IPS-NIHi11 (cell line): ENCODE measurements around the gene DCHS1.

Experiments used
- DNase-seq: peaks from one replicate; pipeline ENCODE4 v3.0.0; 2012; ENCODE audit warnings: mixed read lengths, low spot score

Gene DCHS1

GRCh38 chr11:6587360-6587953 lies 68.2 kb downstream of the DCHS1 start:
- DNase-seq: no peak

GRCh38 chr11:6586434-6587359 lies 68.9 kb downstream of the DCHS1 start:
- DNase-seq: no peak

GRCh38 chr11:6584528-6584927 lies 71.1 kb downstream of the DCHS1 start:
- DNase-seq: no peak

GRCh38 chr11:6583584-6583983 lies 72.0 kb downstream of the DCHS1 start:
- no peak for DNase-seq

GRCh38 chr11:6579681-6580080 lies 75.9 kb downstream of the DCHS1 start:
- DNase-seq: no peak

GRCh38 chr11:6578134-6578533 lies 77.5 kb downstream of the DCHS1 start:
- DNase-seq: no peak

- no peak for DNase-seq
Measured at GRCh38 chr11:6576471-6577373, 78.9 kb downstream of the DCHS1 start.

GRCh38 chr11:6574816-6575715 lies 80.5 kb downstream of the DCHS1 start:
- DNase-seq: no peak

- DNase-seq: no peak
Measured at GRCh38 chr11:6572215-6572614, 83.4 kb downstream of the DCHS1 start.

GRCh38 chr11:6571434-6572008 lies 84.1 kb downstream of the DCHS1 start:
- no peak for DNase-seq
